HG02610 (cell line): Measurements from ENCODE around the gene RPS18.
"Not testable (repeated sequence)": the region's sequence is repeated elsewhere in the genome, so short reads cannot be mapped to it uniquely, and the experiment has no call there.

Experiments used
- ATAC-seq: cut with Tn5 transposase; IDR thresholded peaks from one replicate; pipeline ENCODE4 v1.9.1; 2021; ENCODE audit warnings: mild to moderate bottlenecking, moderate library complexity; ENCODE audit not compliant: unreplicated experiment

RPS18 gene

GRCh38 chr6:33272275-33273128 is 627 bp downstream of the RPS18 start:
- ATAC-seq: no peak

GRCh38 chr6:33273129-33273923 is 1.5 kb downstream of the RPS18 start:
- no peak for ATAC-seq

GRCh38 chr6:33273924-33274902 is 2.3 kb downstream of the RPS18 start:
- ATAC-seq: no peak

DNA sequence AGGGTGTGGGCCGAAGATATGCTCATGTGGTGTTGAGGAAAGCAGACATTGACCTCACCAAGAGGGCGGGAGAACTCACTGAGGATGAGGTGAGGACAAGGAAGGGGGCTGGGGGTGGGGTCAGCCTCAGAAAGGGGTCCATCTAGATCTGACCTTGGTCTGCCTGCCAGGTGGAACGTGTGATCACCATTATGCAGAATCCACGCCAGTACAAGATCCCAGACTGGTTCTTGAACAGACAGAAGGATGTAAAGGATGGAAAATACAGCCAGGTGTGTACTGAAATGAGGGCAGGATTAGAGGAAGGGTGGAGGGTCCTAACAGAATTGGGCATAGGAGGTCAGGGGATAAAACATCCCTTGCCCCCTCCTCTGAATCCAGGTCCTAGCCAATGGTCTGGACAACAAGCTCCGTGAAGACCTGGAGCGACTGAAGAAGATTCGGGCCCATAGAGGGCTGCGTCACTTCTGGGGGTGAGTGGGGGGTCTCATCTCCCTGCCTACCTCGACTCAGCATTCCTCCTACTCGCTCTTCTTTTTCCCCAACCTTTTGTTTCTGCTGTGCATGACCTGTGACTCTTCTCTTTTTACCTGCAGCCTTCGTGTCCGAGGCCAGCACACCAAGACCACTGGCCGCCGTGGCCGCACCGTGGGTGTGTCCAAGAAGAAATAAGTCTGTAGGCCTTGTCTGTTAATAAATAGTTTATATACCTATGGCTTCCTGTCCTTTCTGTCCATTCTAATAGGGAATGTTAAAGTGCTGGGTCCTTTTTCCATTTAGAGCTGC is 4.1 kb downstream of the RPS18 start:
- not testable (repeated sequence) for ATAC-seq

DNA sequence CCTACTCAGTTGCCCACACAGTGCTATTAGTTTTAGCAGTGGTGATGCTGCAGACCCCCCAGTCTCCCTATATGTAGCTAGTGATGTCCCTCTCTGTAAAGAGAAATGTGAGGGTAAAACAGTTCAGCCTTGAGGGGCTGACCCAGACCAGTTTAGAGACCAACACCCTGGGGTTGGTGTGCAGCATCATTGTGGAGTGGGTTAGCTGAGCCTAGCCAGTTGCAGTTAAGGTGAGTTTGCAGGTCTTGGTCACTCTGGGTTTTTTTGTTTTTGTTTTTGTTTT is 4.6 kb downstream of the RPS18 start:
- no peak for ATAC-seq

GRCh38 chr6:33276864-33277662 is 5.2 kb downstream of the RPS18 start, which contains the start of gene B3GALT4:
Gene B3GALT4, plus strand, starts transcription at chr6:33277123. Its CDS starts 297 bp downstream, at chr6:33277420.
- peak; percentile 46 for ATAC-seq

- no peak for ATAC-seq
These were observed 6.0 kb downstream of the RPS18 start for GRCh38 chr6:33277663-33278391.

DNA sequence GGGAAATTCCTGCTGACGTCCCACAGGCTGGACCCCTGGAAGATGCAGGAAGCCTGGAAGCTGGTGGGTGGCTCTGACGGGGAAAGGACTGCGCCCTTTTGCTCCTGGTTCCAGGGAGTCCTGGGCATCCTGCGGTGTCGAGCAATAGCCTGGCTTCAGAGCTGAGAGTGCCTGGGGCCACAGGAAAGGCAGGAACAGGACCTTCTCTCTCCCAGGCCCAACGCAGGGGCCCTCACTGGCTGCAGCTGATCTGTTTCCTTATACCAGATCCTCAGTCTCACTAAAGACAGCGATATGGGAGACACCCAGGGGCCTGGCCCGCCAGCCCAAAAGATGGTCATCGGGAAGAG is 6.5 kb downstream of the RPS18 start:
- no peak for ATAC-seq

DNA sequence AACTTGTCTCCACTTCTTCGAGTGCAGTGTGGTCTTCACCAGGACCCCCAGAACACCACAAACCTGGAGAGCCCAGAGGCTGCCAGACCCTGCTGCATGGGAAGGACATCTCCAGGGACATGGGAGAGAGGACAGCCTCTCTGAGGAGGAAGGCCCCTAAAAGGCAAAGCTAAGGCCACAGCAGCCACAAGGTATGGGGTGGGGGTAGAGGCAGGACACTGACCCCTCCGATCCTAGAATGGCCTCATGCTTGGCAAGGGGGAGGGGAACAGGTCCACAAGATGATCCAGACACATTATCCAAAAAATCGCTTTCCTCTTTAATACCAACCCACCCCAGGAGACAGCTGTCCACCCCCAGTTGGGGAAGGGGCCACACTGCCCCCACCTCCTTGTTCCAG is 6.9 kb downstream of the RPS18 start:
- no peak for ATAC-seq

- ATAC-seq: no peak
These were observed 7.4 kb downstream of the RPS18 start for GRCh38 chr6:33279257-33279695.

DNA sequence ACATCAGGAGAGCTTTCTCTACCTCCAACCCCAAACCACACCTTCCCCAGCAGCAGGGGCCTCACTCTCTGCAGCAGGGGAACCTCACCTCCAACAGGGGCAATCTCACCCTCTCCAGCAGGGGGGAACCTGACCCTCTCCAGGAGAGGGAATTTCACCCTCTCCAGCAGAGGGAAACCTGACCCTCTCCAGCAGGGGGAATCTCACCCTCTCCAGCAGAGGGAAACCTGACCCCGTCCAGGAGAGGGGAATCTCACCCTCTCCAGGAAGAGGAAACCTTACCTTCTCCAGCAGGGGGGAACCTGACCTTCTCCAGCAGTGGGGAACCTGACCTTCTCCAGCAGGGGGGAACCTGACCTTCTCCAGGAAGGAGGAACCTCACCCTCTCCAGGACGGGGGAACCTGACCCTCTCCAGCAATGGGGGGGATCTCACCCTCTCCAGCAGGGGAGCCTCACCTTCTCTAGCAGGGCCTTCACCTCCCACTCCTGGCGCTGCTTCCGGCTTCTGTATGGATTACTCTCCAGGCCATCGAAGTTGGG is 8.2 kb downstream of the RPS18 start:
- ATAC-seq: no peak

DNA sequence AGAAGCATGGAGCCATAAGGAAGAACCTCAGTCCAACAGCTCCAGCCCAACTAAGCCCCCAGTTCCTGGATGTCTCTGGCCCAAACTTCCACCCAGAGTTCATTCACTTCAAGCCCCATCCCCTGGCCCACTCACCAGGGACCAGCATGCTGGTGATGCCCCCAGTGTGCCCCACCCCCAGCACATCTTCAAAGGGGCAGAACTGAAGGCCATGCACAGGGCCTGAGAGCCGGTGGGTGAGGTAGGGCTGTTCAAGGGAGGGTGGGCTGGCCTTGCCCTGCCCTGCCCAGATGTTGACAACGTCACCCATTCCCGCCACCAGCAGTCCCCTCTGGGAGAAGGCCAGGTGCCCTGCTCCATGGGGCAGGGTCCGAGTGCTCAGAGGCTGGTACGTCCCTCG is 8.7 kb downstream of the RPS18 start:
- ATAC-seq: no peak

DNA sequence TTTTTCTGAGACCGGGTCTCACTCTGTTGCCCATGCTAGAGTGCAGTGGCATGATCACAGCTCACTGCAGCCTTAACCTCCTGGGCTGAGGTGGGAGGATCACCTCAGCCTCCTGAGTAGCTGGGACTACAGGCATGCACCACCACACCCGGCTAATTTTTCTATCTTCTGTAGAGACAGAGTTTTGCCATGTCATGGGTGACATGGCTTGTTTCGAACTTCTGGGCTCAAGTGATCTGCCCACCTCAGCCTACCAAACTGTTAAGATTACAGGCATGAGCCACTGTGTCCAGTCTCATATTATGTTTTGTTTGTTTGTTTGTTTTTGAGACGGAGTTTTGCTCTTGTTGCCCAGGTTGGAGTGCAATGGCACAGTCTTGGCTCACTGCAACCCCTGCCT is 13.3 kb downstream of the RPS18 start:
- not testable (repeated sequence) for ATAC-seq

DNA sequence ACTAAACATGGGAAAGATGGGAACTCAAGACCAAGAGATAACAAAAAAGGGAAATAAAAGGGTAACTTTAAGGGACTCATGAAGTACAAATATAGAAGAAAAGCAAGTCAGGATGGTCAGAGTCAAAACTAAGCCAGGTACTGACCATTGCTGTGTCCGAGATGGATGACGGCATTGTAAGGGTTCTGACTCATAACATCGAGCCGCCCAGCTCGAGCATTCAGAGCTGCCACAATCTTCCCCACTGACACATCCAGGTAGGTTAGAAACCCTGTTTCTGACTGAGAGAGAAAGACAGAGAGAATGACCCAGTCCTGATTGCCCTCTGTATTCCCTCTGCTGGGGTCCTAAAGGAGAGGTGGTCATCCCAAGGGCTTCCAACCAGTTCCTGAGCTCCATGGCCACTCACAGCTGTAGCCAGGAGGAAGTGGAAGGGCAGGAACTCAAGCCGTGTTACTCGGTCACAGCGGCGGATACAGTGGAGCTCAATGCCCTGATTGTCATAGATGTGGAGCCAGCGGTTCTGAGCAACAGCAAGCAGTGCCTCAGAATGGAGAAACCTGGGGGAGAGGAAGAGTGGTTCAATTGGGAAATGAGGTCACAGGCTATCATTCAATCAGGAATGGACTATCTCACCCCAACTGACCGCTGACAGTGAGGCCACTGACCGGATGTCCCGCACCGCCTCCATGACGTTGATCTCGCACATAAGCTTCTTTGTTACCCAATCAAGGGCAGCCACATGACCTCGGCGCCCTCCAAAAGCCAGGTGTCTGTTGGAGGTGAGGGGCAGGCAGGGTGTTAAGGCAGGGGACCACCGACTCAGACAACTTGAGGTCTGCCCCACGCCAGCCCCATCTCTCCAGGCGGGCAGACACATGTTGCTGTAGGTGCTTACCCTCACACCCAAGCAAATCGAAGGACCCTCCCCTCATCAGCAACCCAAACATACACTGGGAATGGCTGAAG is 15.4 kb downstream of the RPS18 start:
- ATAC-seq: no peak

DNA sequence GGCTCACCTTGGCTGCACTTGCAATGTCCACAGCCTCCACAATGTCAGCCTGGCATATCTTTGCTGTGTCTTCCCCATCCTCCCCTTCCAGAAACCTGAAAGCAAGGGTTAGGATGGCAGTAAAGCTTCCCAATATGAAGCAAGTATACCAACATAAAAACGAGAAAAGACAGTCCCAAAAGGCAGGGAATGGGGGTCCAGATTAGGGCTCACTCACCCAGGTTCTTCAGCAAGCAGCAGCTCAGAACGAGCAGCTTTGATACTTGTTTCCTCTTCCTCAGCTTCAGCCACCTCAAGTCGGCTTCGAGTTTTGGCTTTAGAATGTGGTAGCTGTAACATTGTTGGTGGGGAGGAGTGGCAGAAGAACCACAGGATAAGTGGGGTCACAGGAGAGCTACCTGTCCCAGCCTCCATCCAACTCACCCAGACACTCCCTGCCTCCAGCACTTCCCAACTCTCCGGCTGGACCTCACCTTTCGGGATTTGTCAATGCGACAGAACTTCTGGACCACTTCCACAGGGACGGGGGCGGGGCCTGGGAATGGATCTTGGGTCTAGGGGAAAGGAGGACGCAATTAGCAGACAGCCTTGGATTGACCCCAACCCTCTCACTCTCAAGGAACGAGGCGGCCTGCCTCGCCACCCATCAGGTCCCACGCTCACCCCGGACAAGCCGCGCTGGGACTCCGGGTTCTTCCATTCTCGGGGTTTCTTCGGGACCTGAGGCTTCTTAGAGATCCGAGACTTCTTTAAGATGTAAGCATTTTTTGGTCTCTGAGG is 16.5 kb downstream of the RPS18 start:
- peak; percentile 5 for ATAC-seq

GRCh38 chr6:33288921-33289783 is 17.3 kb downstream of the RPS18 start, which contains the start of the genes PFDN6 and WDR46:
Gene PFDN6, plus strand, starts transcription at chr6:33289601. Its CDS starts 256 bp downstream, at chr6:33289857.
Gene WDR46, minus strand, starts transcription at chr6:33289239. Its CDS starts 69 bp downstream, at chr6:33289170.
- ATAC-seq: peak; percentile 83
